ENCODE measurements around the gene MAOB.

MAOB gene

DNA sequence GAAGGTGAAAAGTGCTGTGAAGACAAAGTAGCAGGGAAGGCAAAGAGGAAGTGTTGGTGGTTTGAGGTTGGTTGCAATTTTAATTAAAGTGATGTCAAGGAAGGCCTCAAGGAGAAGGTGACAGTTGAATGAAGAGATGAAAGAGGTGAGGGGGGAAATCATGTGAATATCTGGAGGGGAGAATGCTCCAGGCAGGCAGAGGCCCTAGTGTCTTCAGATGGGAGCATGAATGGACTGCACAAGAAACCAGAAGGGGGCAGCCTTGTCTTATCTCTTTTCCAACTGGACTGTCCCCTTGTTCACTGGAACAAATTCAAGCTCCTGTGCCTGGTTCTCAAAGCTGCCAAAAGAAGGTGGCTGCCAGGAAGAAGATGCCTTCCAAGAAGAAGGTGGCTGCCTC, 68.4 kb downstream of the MAOB start:
- H3K4me3 ChIP-seq (ENCODE audit: low read length): no peak overlapping the region
- DNase-seq (ENCODE audit: low read depth): no peak
- TF ChIP-seq, protein P1, sequence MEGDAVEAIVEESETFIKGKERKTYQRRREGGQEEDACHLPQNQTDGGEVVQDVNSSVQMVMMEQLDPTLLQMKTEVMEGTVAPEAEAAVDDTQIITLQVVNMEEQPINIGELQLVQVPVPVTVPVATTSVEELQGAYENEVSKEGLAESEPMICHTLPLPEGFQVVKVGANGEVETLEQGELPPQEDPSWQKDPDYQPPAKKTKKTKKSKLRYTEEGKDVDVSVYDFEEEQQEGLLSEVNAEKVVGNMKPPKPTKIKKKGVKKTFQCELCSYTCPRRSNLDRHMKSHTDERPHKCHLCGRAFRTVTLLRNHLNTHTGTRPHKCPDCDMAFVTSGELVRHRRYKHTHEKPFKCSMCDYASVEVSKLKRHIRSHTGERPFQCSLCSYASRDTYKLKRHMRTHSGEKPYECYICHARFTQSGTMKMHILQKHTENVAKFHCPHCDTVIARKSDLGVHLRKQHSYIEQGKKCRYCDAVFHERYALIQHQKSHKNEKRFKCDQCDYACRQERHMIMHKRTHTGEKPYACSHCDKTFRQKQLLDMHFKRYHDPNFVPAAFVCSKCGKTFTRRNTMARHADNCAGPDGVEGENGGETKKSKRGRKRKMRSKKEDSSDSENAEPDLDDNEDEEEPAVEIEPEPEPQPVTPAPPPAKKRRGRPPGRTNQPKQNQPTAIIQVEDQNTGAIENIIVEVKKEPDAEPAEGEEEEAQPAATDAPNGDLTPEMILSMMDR (conservative IDR thresholded peaks at IDR 0.05; ENCODE audit: low read length): no peak

DNA sequence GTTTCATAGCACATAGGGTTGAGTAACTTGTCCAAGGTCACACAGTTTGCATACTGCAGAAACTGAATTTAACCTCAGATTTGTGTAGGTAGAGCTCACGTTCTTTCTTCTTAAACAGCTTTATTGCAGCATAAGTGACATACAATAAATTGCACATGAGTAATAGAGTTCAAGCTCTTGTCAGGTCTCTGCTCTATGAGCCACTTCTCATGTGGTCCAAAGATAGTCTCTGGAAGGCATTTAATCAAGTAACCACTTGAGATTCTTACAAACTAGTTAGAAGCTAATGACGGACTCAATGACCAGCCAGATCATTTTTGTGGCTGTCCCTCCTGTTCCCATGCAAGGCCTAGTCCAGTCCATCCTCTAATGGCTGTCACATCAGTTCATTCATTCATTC, 68.9 kb downstream of the MAOB start:
- no peak for DNase-seq (ENCODE audit: low read depth)
- H3K4me3 ChIP-seq (ENCODE audit: low read length): no peak overlapping the region
- TF ChIP-seq, protein P1 (conservative IDR thresholded peaks at IDR 0.05; ENCODE audit: low read length): no peak

DNA sequence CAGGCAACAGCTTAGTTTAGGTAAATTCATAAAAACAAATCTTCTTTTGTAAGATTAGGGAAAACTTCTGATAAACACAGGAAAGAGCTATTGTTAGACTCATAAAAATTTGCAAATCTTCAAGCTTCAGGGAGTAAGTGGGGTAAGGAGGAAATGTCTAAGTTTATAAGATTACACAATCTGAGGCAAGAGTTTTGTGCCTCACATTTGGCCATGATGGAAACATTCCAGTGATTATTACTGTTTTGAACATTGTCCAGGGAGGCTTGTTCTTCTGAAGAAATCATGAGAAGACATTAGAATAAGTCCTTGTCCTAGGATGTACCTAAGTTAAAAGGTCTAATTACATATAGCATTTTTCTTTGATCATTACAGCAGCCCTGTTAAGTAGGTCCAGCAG, 72.8 kb downstream of the MAOB start:
- TF ChIP-seq, protein P1 (conservative IDR thresholded peaks at IDR 0.05; ENCODE audit: low read length): no peak
- peak; percentile 43 for DNase-seq (ENCODE audit: low read depth)
- no peak overlapping the region for H3K4me3 ChIP-seq (ENCODE audit: low read length)

DNA sequence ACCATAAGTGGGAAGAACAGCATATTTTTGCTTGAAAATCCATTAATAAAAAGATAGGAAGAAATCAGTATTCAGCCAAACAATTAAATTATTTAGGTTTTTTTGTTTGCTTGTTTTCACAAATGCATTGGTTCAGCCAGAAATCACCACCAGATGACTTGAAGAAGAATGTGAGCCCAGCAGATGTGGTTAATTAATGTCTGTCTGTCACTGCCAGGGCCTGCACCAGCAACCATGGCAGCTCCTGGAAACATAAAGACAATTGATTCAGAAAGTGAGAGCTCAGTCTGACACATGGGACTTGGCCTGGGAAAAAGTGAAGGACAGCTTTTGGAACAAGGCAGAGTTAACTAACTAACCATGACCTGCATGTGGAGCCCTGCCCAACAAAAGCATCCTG, 74.0 kb downstream of the MAOB start:
- no peak overlapping the region for H3K4me3 ChIP-seq (ENCODE audit: low read length)
- no peak for DNase-seq (ENCODE audit: low read depth)
- TF ChIP-seq, protein P1 (conservative IDR thresholded peaks at IDR 0.05; ENCODE audit: low read length): no peak

DNA sequence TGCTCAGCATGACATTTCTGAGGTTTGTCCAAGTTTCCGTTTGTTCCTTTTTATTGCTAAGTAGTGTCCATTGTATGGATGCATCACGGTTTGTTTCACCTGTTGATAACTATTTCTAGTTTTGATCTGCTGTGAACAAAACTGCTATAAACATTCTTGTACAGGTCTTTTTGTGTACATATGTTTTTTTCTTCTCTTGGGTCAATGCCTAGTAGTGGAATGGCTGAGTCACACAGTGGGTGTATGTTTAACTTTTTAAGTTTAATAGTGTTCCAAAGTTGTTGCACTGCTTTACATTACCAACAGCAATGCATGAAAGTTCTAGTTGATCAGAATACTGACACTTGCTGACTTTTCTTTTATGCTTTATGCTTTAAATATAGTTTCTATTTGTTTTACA, 76.7 kb downstream of the MAOB start:
- TF ChIP-seq, protein P1 (conservative IDR thresholded peaks at IDR 0.05; ENCODE audit: low read length): no peak
- DNase-seq (ENCODE audit: low read depth): no peak
- no peak overlapping the region for H3K4me3 ChIP-seq (ENCODE audit: low read length)

DNA sequence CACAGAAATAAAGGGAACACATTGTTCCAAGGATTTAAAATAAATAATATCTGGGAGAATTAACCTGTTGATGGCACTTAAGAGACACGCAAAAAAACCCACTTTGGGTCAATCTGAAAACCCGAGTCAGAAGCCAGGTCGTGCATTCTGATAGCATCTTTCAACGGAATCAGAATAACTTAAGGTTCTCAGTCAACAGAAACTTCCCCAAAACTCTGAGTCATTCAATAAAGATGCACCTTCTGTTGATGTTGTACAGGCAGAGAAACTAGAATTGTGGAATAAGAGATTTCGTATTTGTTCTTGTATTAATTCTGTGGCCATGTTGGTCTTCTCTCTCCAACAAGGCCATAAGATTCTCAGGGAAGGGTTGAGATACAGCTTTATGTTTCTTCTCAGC, 78.2 kb downstream of the MAOB start:
- DNase-seq (ENCODE audit: low read depth): no peak
- TF ChIP-seq, protein P1 (conservative IDR thresholded peaks at IDR 0.05; ENCODE audit: low read length): no peak
- H3K4me3 ChIP-seq (ENCODE audit: low read length): no peak overlapping the region

DNA sequence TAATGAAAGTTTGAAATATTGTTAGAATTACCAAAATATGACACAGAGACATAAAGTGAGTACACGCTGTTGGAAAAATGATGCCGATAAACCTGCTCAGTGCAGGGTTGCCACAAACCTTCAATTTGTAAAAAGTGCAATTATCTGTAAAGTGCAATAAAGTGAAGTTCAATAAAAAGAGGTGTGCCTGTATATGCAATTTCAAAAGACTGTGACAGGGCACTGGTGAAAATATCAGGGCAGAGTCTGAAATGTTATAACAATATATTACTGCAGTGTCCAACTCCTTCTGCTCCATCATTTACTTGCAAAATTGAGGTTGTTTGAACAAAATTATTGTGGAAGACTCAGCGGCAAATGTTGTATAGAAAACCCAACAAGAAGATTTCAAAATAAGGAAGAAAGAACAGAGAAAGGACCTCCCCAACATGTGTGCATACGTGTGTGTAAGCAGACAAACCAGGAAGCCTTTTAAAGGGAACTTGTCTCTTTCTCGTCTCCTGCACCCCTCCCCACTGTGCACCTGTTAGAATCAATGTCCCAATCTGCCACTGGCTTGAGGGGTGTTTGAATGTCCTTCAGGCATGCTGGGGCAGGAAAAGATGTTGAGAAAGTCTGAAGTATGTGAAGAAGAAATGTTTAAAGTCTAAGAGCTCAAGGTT, 96.2 kb downstream of the MAOB start:
- H3K4me3 ChIP-seq (ENCODE audit: low read length): no peak overlapping the region
- no peak for DNase-seq (ENCODE audit: low read depth)
- TF ChIP-seq, protein P1 (conservative IDR thresholded peaks at IDR 0.05; ENCODE audit: low read length): no peak

Data from AG10803 (cell line).